Measurements from ENCODE around the gene CLTA.

DNA sequence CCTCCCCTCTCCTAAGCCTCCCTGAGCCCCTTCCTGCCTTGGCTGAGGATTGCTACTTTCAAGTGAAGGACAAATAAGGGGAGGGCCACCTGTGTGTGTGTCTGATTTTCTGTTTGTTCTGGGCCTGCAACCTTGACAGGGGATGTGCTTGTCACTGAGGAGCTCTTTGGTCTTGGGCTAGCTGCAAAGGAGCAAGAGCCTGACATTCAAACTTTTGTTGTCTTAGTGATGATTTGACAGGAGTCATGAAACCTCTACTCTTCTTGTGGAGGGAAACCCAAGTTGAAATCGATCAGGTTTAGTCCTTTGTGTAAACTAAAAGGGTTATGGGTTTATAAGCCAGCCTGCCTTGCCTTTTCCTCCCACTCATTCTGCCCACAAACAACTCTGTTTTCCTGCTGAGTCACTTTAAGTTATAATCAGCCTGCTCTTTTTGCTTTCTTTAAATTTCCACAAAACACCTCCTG is 16.9 kb downstream of the CLTA start:
- TF ChIP-seq POLR2A (IDR thresholded peaks at IDR 0.05) (no peak), POLR2AphosphoS5 (IDR thresholded peaks at IDR 0.05; ENCODE audit: insufficient read depth in 1 of 2, low read depth in 1 of 2) (no peak)
- TF ChIP-seq, protein P1, sequence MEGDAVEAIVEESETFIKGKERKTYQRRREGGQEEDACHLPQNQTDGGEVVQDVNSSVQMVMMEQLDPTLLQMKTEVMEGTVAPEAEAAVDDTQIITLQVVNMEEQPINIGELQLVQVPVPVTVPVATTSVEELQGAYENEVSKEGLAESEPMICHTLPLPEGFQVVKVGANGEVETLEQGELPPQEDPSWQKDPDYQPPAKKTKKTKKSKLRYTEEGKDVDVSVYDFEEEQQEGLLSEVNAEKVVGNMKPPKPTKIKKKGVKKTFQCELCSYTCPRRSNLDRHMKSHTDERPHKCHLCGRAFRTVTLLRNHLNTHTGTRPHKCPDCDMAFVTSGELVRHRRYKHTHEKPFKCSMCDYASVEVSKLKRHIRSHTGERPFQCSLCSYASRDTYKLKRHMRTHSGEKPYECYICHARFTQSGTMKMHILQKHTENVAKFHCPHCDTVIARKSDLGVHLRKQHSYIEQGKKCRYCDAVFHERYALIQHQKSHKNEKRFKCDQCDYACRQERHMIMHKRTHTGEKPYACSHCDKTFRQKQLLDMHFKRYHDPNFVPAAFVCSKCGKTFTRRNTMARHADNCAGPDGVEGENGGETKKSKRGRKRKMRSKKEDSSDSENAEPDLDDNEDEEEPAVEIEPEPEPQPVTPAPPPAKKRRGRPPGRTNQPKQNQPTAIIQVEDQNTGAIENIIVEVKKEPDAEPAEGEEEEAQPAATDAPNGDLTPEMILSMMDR (IDR thresholded peaks at IDR 0.05) = no peak
